ENCODE results near the gene VAMP2. TPM values are rescaled to one million over a fixed set of nuclear protein-coding genes. Genes with fewer than 3 reads are reported as not detected.
A peak's percentile ranks its signal among the peaks of the same experiment; 100 is the strongest.

The VAMP2 gene
- total and polyA plus RNA-seq, 2 of the 4 experiments (the other 2 are of a cell fraction): 2.3 to 33.3 TPM

GRCh38 chr17:8123695-8124349 is 38.9 kb downstream of the VAMP2 start, which contains the start of gene HES7:
Gene HES7 (minus strand): TSS chr17:8124106. CDS start chr17:8124084, 22 bp downstream.
- no peaks in the 10 kb centered on the region for H3K36me3 ChIP-seq (ENCODE audit: control insufficient read depth, insufficient read depth, low read length)
- intact Hi-C loops (cut with micrococcal nuclease) (loop anchor here (2.0 kb wide), 1 partner anchor 63 kb away; no protein-coding TSS in a partner anchor), in situ Hi-C loops (cut with MboI; ENCODE audit: low sequenced_read_pairs) (loop anchor here (5.0 kb wide), 1 partner anchor 98 kb away; no protein-coding TSS in a partner anchor), dilution Hi-C loops (cut with HindIII; ENCODE audit: low sequenced_read_pairs, unreplicated experiment) (loop anchor here (25.0 kb wide), 1 partner anchor 113 kb away; the partner anchor contains the start of genes CTC1 and PFAS)
- H4K5ac ChIP-seq (ENCODE audit: low read depth, low read length): no peak within 1 kb of the TSS
- H3K56ac ChIP-seq (ENCODE audit: extremely low read depth, insufficient read depth, low read length): no peak within 1 kb of the TSS
- H3K27ac ChIP-seq (ENCODE audit: insufficient read depth, low read length): no peak within 1 kb of the TSS; the same call in 1 of the 2 replicates
- no peak within 1 kb of the TSS for H2BK120ac ChIP-seq (ENCODE audit: low read depth, low read length)
- peaks cover 23% of the 10 kb centered on the region for H4K20me1 ChIP-seq (ENCODE audit: insufficient read depth, low read length)
- H2BK15ac ChIP-seq (ENCODE audit: low read depth, low read length): 0 out of 3 replicates have a peak within 1 kb of the TSS, but pooled peaks have one; percentile 7
- H3K9me3 ChIP-seq (ENCODE audit: control insufficient read depth, insufficient read depth, low read length): no peaks in the 10 kb centered on the region
- BruUV-seq (replicated peaks): no TSS peak
- ChIA-PET POLR2A (ENCODE audit: unreplicated experiment) (no interaction called here), CTCF (interaction anchor here (0.6 to 1.2 kb wide), 2 partner anchors 16 to 98 kb away, joined by 3 read pairs; no protein-coding TSS in a partner anchor)
- H3K27me3 ChIP-seq (ENCODE audit: control insufficient read depth, insufficient read depth, low read length): no peaks in the 10 kb centered on the region
- peak within 1 kb of the TSS; percentile 73 for H3K4me3 ChIP-seq (ENCODE audit: insufficient read depth, low read depth, low read length)
- no peak within 1 kb of the TSS for H2BK20ac ChIP-seq (ENCODE audit: low read depth, low read length)
- H2AK9ac ChIP-seq (replicated peaks; ENCODE audit: low read depth, low read length, poor library complexity): peak within 1 kb of the TSS; percentile 68
- WGBS, 2 experiments (ENCODE audit: extremely low coverage in 2 of 2, insufficient read length in 1 of 2): 3% methylated on average over 6 of the region's 29 CpGs; no CpG with 5 or more reads in 1 of the 2 experiments
- H2BK5ac ChIP-seq (ENCODE audit: low read depth, low read length, poor library complexity, severe bottlenecking): no peak within 1 kb of the TSS
- H3K14ac ChIP-seq (replicated peaks; ENCODE audit: low read depth, low read length): peak within 1 kb of the TSS; percentile 51
- H3K18ac ChIP-seq (ENCODE audit: low read depth, low read length): no peak within 1 kb of the TSS
- H4K91ac ChIP-seq (ENCODE audit: insufficient read depth, low read depth, low read length): no peak within 1 kb of the TSS; the same call in 1 of the 2 replicates
- H3K4me1 ChIP-seq (ENCODE audit: control insufficient read depth, insufficient read depth, low read length): peaks cover 8% of the 10 kb centered on the region
- no peaks in the 10 kb centered on the region; a peak in 1 of 4 replicates for H3K79me1 ChIP-seq (ENCODE audit: low read depth in 1 of 2, low read length in 2 of 2)
- peak within 1 kb of the TSS; percentile 37; the same call in 1 of the 2 replicates for H3K9ac ChIP-seq (ENCODE audit: low read depth, low read length)
- H3K4me2 ChIP-seq (ENCODE audit: low read depth, low read length): peak within 1 kb of the TSS; percentile 86
- peak; percentile 0; the same call in 1 of the 2 replicates for ATAC-seq (ENCODE audit: low read depth)
- peak within 1 kb of the TSS; percentile 70 for H3K23ac ChIP-seq (ENCODE audit: low read depth, low read length)
- H2AFZ ChIP-seq (replicated peaks; ENCODE audit: low read length, poor library complexity): peak within 1 kb of the TSS; percentile 88
- DNase-seq: peak; percentile 50
- H4K8ac ChIP-seq (ENCODE audit: low read depth in 2 of 2, low read length in 2 of 2): no peak within 1 kb of the TSS; a peak in 2 of 4 replicates
- H2AK5ac ChIP-seq (ENCODE audit: low read depth, low read length): peak within 1 kb of the TSS; percentile 30; the same call in 1 of the 2 replicates
- H3K9me1 ChIP-seq (ENCODE audit: insufficient read depth, low read length): peaks cover 7% of the 10 kb centered on the region; the same call in 1 of the 2 replicates
- no peak within 1 kb of the TSS for H3K4ac ChIP-seq (ENCODE audit: low read depth, low read length)
- TF ChIP-seq NFE2L2 (IDR thresholded peaks at IDR 0.05; ENCODE audit: low read depth, low read length) (no peak), CTCF (conservative IDR thresholded peaks at IDR 0.05; ENCODE audit: low read depth, low read length) (no peak), BHLHE40 (IDR thresholded peaks at IDR 0.05; ENCODE audit: low read depth, low read length) (no peak), MXI1 (IDR thresholded peaks at IDR 0.05; ENCODE audit: borderline replicate concordance, low read depth, low read length) (no peak), POLR2A (IDR thresholded peaks at IDR 0.05; ENCODE audit: low read depth, low read length) (no peak), MAZ (IDR thresholded peaks at IDR 0.05; ENCODE audit: borderline replicate concordance, low read depth, low read length) (no peak; the same call in 1 of the 2 replicates), CEBPB (IDR thresholded peaks at IDR 0.05; ENCODE audit: low read depth, low read length) (no peak), FOS (IDR thresholded peaks at IDR 0.05; ENCODE audit: low read depth, low read length) (no peak), CHD1 (IDR thresholded peaks at IDR 0.05; ENCODE audit: low read depth, low read length) (no peak), SMC3 (IDR thresholded peaks at IDR 0.05; ENCODE audit: low read depth, low read length) (no peak), RCOR1 (IDR thresholded peaks at IDR 0.05; ENCODE audit: insufficient replicate concordance, low read length) (no peak), RFX5 (IDR thresholded peaks at IDR 0.05; ENCODE audit: low read depth, low read length) (no peak), ELK1 (IDR thresholded peaks at IDR 0.05; ENCODE audit: borderline replicate concordance, low read depth, low read length) (no peak)
- TF ChIP-seq, protein P1, sequence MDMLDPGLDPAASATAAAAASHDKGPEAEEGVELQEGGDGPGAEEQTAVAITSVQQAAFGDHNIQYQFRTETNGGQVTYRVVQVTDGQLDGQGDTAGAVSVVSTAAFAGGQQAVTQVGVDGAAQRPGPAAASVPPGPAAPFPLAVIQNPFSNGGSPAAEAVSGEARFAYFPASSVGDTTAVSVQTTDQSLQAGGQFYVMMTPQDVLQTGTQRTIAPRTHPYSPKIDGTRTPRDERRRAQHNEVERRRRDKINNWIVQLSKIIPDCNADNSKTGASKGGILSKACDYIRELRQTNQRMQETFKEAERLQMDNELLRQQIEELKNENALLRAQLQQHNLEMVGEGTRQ (IDR thresholded peaks at IDR 0.05; ENCODE audit: low read depth, low read length): no peak
